Skeletal muscle satellite cell (primary cell): ENCODE results near the gene LAMA1.

Source experiments
- H3K27me3 ChIP-seq: 2 replicates; pipeline ENCODE4 v1.7.0; 2013; ENCODE audit warnings: low read length; ENCODE audit not compliant: control insufficient read depth, insufficient read depth
- H3K36me3 ChIP-seq: 2 replicates; pipeline ENCODE4 v1.7.0; 2013; ENCODE audit warnings: mild to moderate bottlenecking, control low read depth, low read length; ENCODE audit not compliant: insufficient read depth
- H3K4me1 ChIP-seq: 2 replicates; pipeline ENCODE4 v1.7.0; 2013; ENCODE audit warnings: low read length; ENCODE audit not compliant: control insufficient read depth, insufficient read depth
- H3K4me2 ChIP-seq: 2 replicates; pipeline ENCODE4 v1.7.0; 2013; ENCODE audit warnings: mild to moderate bottlenecking, low read length
- H3K4me3 ChIP-seq: 2 replicates; pipeline ENCODE4 v1.7.0; 2013; ENCODE audit warnings: low read length
- H3K9ac ChIP-seq: 2 replicates; pipeline ENCODE4 v1.7.0; 2013; ENCODE audit warnings: mild to moderate bottlenecking, low read depth, low read length, moderate library complexity
- H3K9me3 ChIP-seq: replicated peaks from 2 replicates; pipeline ENCODE4 v1.7.0; 2013; ENCODE audit warnings: mild to moderate bottlenecking, control low read depth, low read length

LAMA1 gene

GRCh38 chr18:6956999-6957398 is 160.6 kb downstream of the LAMA1 start:
- Histone ChIP-seq H3K9me3 (no peaks in the 10 kb centered on the region), H3K4me1 (peaks cover 6% of the 10 kb centered on the region), H3K9ac (no peak overlapping the region), H3K36me3 (peaks cover 10% of the 10 kb centered on the region), H3K4me2 (no peak overlapping the region), H3K27me3 (no peaks in the 10 kb centered on the region), H3K4me3 (no peak overlapping the region)

DNA sequence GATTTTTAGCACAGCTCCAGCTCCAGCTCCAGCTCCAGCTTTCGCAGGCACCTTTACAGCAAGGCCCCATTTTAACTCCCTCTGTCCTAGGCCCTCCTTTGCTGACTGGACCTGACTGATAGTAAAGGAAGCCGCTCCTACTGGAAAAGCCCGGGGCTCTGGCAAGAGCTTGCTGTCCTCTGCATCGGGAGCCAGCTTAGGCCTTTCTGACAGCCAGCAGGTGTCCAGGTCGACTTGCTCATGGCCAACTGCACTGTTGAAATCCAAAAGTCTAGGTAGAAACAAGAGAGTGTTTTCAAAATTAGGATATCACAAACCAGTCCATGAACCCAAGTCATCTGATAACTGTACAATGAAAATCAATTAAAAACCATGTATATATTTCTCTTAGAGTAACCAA is 161.1 kb downstream of the LAMA1 start:
- peaks cover 10% of the 10 kb centered on the region for H3K36me3 ChIP-seq
- H3K4me1 ChIP-seq: peaks cover 6% of the 10 kb centered on the region
- no peak overlapping the region for H3K9ac ChIP-seq
- no peak overlapping the region for H3K4me2 ChIP-seq
- H3K27me3 ChIP-seq: no peaks in the 10 kb centered on the region
- H3K4me3 ChIP-seq: no peak overlapping the region
- no peaks in the 10 kb centered on the region for H3K9me3 ChIP-seq

DNA sequence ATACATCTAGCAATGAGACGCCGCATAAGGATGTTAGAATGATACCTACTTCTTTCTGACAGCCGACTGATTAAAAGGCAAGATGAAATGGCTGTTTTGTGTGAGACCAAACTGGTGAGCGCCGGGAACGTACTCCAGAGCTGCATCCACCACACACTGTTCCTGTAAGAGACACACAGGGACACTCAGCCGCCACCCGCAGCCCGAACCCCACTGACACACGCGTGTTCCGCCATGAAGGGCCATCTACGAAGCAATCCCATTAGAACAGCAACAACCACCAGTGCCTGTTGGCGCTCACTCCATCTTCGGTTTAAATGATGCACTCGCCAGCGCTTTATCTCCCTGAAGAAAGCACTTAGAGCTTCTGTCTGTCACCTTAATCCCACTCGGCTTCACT is 162.3 kb downstream of the LAMA1 start:
- Histone ChIP-seq H3K9ac (no peak overlapping the region), H3K4me1 (no peaks in the 10 kb centered on the region), H3K27me3 (no peaks in the 10 kb centered on the region), H3K4me3 (no peak overlapping the region), H3K9me3 (no peaks in the 10 kb centered on the region), H3K36me3 (peaks cover 7% of the 10 kb centered on the region), H3K4me2 (no peak overlapping the region)

DNA sequence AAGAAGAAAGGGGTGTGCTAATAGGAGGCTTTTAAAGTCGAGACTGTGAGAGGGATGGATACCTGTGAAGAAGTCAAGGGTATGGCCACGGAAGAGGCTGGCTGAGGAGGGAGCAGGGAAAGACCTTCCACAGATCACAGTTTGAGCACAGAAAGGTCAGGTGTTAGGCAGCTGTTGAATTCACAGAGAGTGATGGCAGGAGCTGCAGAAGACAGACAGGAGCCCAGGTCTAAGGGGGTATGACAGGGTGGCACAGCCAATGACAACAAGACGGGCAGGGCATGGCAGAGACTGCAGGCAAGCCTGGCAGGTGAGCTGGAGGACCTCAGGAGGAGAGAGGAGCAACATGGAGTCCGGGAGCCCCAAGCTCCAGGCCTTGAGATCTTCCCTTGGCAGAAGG is 163.1 kb downstream of the LAMA1 start:
- no peaks in the 10 kb centered on the region for H3K4me1 ChIP-seq
- no peak overlapping the region for H3K9ac ChIP-seq
- no peaks in the 10 kb centered on the region for H3K9me3 ChIP-seq
- H3K4me2 ChIP-seq: no peak overlapping the region
- H3K27me3 ChIP-seq: no peaks in the 10 kb centered on the region
- peaks cover 3% of the 10 kb centered on the region for H3K36me3 ChIP-seq
- H3K4me3 ChIP-seq: no peak overlapping the region

- H3K4me1 ChIP-seq: no peaks in the 10 kb centered on the region
- no peaks in the 10 kb centered on the region for H3K27me3 ChIP-seq
- H3K36me3 ChIP-seq: peaks cover 3% of the 10 kb centered on the region
- no peak overlapping the region for H3K9ac ChIP-seq
- H3K4me3 ChIP-seq: no peak overlapping the region
- no peaks in the 10 kb centered on the region for H3K9me3 ChIP-seq
- no peak overlapping the region for H3K4me2 ChIP-seq
Measured at GRCh38 chr18:6951336-6952090, 166.1 kb downstream of the LAMA1 start.

GRCh38 chr18:6950641-6951040 is 167.0 kb downstream of the LAMA1 start:
- H3K27me3 ChIP-seq: no peaks in the 10 kb centered on the region
- H3K4me3 ChIP-seq: no peak overlapping the region
- H3K36me3 ChIP-seq: peaks cover 3% of the 10 kb centered on the region
- no peaks in the 10 kb centered on the region for H3K9me3 ChIP-seq
- no peak overlapping the region for H3K9ac ChIP-seq
- H3K4me1 ChIP-seq: no peaks in the 10 kb centered on the region
- H3K4me2 ChIP-seq: no peak overlapping the region

GRCh38 chr18:6949800-6950586 is 167.6 kb downstream of the LAMA1 start:
- H3K4me1 ChIP-seq: no peaks in the 10 kb centered on the region
- H3K9ac ChIP-seq: no peak overlapping the region
- no peak overlapping the region for H3K4me3 ChIP-seq
- H3K36me3 ChIP-seq: peaks cover 3% of the 10 kb centered on the region
- no peaks in the 10 kb centered on the region for H3K9me3 ChIP-seq
- H3K27me3 ChIP-seq: no peaks in the 10 kb centered on the region
- no peak overlapping the region for H3K4me2 ChIP-seq

DNA sequence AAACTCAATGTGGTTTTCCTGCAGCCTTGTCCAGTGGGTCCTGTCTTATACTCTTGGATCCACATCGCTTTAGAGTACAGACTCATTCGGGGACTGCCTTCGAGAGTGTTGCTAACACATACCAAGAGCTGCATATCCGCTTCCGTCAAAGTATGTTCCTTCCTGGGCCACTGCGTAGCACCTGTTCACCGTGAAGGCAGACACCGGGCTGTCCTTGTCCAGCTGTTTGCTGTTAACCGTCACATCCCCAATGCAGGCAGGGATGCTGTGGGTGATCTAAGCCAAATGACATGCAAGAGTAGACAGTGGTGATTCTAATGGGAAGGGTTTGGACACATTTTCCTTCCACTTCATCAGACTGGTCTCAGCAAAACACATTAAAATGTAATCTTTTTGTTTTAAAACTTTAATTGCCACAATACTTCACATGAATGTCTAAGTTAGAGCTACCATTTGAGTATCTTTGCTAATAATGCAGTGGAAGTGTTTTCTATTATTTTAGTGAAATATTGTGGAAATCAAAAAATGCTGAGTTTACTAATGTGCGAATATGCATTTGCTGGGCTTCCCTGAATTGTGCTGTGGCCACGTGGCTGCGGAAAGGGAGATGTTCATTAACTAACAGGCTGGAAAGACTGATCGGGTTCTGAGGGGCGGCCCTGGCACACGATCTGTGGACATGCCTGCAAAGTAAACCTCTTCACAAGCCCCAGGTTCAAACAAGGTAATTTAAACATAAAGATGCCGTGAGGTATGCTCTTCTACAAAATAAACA is 169.1 kb downstream of the LAMA1 start:
- no peak overlapping the region for H3K9ac ChIP-seq
- peaks cover under 1% of the 10 kb centered on the region for H3K36me3 ChIP-seq
- no peaks in the 10 kb centered on the region for H3K27me3 ChIP-seq
- no peaks in the 10 kb centered on the region for H3K4me1 ChIP-seq
- H3K4me2 ChIP-seq: no peak overlapping the region
- no peaks in the 10 kb centered on the region for H3K9me3 ChIP-seq
- H3K4me3 ChIP-seq: no peak overlapping the region

DNA sequence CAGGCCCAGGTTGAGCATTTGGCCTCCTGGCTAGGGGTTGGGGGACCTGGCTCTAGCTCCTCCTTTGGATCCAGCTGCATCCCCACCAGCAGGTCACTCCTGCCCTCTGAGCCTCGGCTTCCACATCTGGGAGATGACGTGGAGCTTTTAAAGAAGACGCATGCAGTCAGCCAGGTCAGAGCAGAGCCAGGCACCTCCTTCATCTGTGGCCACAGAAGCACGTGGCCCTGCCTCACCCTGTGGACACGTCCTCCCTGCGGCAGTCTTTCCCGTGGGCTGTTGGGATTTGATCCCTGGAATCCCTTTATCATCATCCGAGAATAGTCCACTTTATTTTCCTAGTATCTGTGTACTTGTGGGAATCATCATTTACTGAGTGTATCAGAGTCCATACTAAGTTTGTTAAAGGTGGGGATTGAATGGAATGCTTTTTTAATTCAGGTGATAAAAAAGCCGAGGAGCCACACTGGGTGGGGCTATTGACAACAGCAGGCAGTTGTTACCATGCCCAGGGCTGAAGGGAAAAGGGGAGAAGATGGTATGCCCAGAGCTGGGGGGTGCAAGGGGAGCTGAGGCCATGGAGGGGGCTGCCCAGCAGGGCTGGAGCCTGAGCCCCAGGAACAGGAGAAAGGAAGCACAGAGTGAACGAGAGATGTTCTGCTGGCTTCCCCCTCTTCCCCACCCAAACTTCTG is 170.1 kb downstream of the LAMA1 start:
- no peaks in the 10 kb centered on the region for H3K4me1 ChIP-seq
- no peaks in the 10 kb centered on the region for H3K27me3 ChIP-seq
- no peak overlapping the region for H3K9ac ChIP-seq
- H3K36me3 ChIP-seq: no peaks in the 10 kb centered on the region
- H3K9me3 ChIP-seq: no peaks in the 10 kb centered on the region
- no peak overlapping the region for H3K4me3 ChIP-seq
- no peak overlapping the region for H3K4me2 ChIP-seq

GRCh38 chr18:6943143-6943542 is 174.5 kb downstream of the LAMA1 start:
- no peak overlapping the region for H3K4me2 ChIP-seq
- no peaks in the 10 kb centered on the region for H3K4me1 ChIP-seq
- no peak overlapping the region for H3K9ac ChIP-seq
- no peaks in the 10 kb centered on the region for H3K27me3 ChIP-seq
- no peak overlapping the region for H3K4me3 ChIP-seq
- no peaks in the 10 kb centered on the region for H3K36me3 ChIP-seq
- no peaks in the 10 kb centered on the region for H3K9me3 ChIP-seq

- Histone ChIP-seq H3K9ac (no peak overlapping the region), H3K4me3 (no peak overlapping the region), H3K4me2 (no peak overlapping the region), H3K27me3 (no peaks in the 10 kb centered on the region), H3K4me1 (no peaks in the 10 kb centered on the region), H3K9me3 (no peaks in the 10 kb centered on the region), H3K36me3 (no peaks in the 10 kb centered on the region)
Measured at GRCh38 chr18:6942742-6943141, 174.9 kb downstream of the LAMA1 start.
